Measurements from ENCODE around the gene PCDHB15.

DNA sequence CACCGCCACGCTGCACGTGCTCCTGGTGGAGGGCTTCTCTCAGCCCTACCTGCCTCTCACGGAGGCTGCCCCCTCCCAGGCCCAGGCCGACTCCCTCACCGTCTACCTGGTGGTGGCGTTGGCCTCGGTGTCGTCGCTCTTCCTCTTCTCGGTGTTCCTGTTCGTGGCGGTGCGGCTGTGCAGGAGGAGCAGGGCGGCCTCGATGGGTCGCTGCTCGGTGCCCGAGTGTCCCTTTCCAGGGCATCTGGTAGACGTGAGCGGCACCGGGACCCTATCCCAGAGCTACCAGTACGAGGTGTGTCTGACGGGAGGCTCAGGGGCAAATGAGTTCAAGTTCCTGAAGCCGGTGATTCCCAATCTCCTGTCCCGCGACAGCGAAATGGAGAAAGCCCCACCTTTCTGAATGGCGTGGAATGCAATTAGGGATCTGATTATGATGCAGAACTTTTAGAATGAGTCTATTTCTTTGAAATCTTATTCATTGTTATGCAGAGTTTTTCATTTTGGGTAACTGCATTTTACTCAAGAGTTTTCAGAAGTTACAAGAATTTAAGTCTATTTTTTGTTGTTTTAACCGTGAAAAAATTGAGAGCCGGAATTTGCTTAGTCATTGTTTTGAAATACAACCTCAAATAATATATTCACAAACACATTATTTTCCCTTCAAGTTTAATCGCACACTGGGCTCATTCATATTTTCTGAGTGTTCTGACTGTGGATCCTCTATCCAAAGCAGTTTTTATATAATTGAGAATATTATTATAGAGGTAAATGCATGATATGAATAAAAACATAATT is 8.5 kb upstream of the PCDHB15 start:
- TF ChIP-seq, protein P1, sequence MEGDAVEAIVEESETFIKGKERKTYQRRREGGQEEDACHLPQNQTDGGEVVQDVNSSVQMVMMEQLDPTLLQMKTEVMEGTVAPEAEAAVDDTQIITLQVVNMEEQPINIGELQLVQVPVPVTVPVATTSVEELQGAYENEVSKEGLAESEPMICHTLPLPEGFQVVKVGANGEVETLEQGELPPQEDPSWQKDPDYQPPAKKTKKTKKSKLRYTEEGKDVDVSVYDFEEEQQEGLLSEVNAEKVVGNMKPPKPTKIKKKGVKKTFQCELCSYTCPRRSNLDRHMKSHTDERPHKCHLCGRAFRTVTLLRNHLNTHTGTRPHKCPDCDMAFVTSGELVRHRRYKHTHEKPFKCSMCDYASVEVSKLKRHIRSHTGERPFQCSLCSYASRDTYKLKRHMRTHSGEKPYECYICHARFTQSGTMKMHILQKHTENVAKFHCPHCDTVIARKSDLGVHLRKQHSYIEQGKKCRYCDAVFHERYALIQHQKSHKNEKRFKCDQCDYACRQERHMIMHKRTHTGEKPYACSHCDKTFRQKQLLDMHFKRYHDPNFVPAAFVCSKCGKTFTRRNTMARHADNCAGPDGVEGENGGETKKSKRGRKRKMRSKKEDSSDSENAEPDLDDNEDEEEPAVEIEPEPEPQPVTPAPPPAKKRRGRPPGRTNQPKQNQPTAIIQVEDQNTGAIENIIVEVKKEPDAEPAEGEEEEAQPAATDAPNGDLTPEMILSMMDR (IDR thresholded peaks at IDR 0.05 in 4 of 5, conservative IDR thresholded peaks at IDR 0.05 in 1 of 5), result no peak
- TF ChIP-seq POLR2A (IDR thresholded peaks at IDR 0.05), result no peak

Measured in gastrocnemius medialis (tissue), 4 donors.